ENCODE measurements around the gene FURIN.
"Not testable (repeated sequence)": the region's sequence is repeated elsewhere in the genome, so short reads cannot be mapped to it uniquely, and the experiment has no call there.

FURIN gene

DNA sequence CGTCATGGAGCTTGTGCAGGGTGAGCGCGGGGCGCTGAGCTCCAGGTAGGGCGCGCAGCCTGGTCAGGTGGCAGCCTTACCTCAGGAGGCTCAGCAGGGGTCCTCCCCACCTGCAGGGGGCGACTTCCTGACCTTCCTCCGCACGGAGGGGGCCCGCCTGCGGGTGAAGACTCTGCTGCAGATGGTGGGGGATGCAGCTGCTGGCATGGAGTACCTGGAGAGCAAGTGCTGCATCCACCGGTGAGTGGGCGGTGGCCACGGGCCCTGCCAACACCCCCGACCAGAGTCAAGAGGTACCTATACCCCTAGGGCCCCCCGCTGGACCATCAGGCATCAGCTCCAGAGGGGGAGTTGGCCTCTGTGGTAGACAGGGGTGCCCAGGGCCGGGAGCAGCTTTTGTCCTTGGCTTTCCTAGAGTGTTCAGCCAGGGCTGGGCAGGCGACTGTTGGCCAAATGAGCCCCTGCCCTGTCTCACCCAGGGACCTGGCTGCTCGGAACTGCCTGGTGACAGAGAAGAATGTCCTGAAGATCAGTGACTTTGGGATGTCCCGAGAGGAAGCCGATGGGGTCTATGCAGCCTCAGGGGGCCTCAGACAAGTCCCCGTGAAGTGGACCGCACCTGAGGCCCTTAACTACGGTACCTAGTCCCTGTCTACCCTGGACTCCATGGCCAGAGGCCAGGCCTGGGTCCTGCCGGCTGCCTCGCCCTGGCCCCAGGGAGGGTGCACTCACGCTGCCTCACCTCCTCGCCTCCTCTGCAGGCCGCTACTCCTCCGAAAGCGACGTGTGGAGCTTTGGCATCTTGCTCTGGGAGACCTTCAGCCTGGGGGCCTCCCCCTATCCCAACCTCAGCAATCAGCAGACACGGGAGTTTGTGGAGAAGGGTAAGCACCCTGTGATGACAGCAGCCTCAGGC, 25.0 kb downstream of the FURIN start:
- peak in 1 of 10 donors; percentile 79 for DNase-seq
- intact Hi-C loops (cut with DNase I), result no loop called here

DNA sequence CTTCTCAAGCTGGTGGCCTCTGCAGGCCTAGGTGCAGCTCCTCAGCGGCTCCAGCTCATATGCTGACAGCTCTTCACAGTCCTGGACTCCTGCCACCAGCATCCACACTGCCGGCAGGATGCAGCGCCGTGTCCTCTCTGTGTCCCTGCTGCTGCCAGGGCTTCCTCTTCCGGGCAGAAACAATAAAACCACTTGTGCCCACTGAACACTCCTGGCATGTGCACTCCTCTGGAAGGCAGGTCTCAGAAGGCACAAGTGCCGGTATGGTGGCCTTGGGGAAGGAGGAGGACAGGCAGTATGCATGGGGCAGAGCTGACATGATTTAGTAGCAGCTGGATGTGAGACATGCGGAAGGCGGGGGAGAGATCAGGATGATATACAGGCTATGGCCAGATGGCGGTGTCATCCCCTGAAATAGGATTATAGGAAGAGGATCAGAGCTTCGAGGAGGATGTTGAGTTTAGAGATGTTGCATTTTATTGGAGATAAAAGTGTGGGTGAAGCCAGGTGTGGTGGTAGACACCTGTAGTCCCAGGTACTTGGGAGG, 27.3 kb downstream of the FURIN start:
- peak in 9 of 10 donors; percentile 52 to 96 (median 73) for DNase-seq
- intact Hi-C loops (cut with DNase I), result no loop called here

DNA sequence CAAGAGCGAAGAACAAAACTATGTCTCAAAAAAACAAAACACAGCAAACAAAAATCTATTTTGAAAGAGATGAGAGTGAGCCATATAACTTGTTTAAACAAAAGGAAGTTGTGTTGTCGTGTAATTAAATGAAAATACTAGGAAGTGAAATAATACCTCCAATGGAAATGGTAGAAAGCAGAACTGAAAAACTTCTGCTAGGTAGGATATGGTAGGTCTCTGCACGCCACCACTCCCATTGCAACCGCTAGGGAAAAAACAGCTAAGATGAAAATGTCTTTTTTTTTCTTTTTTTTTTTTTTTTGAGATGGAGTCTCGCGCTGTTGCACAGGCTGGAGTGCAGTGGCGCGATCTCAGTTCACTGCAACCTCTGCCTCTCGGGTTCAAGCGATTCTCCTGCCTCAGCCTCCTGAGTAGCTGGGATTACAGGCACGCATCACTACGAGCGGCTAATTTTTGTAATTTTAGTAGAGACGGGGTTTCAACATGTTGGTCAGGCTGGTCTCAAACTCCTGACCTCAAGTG, 28.8 kb downstream of the FURIN start:
- DNase-seq; intact Hi-C loops (cut with DNase I): not testable (repeated sequence)

DNA sequence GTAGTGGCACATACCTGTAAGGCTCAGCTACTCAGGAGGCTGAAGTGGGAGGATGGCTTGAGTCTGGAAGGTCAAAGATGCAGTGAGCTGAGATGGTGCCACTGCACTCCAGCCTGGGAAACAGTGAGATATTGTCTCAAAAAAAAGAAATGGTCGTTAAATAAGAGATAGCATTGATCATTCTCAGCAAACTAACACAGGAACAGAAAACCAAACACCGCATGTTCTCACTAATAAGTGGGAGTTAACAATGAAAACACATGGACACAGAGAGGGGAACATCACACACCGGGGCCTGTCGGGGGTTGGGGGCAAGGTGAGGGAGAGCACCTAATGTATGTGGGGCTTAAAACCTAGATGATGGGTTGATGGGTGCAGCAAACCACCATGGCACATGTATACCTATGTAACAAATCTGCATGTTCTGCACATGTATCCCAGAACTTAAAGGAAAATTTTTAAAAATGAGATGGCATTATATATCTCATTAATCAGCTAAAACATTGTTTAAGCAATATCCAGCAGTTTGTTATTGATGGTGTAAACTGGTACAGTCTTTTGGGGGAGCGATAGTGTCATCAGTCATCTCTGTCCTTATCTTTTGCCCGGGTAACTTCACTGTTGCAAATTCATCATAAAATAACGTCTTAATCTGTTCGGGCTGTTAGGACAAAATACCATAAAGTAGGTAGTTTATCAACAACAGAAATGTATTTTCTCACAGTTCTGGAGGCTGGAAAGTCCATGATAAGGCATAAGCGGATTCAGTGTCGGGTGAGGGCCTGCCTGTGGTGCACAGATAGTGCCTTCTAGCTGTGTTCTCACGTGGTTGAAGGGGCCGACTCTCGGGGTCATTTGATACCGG, 33.0 kb downstream of the FURIN start:
- intact Hi-C loops (cut with DNase I), result loop anchor here (1.0 to 2.0 kb wide), 2 partner anchors 29 to 34 kb away; partner anchors contain the start of gene UNC45A
- DNase-seq, result peak in 3 of 10 donors; percentile 39 to 85 (median 44)

DNA sequence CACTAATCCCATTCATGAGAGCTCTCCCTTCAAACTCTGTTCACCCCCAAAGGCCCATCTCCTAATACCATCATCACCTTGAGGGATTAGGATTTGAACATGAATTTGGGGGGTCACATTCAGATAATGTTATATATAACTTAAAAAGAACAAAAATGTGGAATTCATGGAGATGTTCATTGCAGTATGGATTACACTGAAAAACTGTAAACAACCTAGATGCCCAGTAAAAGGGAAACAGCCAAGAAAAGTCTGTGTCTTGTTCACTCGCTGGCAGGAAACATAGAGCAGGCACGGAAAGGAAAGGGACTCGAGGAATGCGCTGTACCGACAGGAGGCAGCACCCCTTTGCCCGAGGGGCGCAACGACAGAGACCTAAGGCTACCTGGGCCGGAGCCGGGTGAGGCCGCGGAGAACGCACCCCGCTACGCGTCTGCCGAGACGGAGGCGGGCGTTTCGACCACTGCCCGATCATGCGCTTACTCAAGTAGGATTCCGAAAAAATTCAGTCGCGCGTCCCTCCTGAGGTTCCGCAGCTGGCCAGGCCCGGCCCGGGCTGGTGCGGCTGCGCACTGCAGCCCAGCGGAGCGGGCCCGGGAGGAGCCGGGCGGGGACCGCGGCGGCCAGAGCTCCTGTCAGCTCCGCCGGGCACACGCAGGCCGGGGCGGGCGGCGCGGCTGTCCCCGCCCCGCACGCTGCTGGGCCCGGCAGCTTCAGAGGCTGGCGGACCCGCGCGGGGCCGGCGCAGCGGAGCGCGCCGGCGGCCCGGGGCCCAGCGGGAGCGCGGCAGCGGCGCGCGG, 33.9 kb downstream of the FURIN start:
- intact Hi-C loops (cut with DNase I), result loop anchor here (1.0 to 2.0 kb wide), 2 partner anchors 29 to 33 kb away; partner anchors contain the start of gene UNC45A
- DNase-seq, result peak; percentile 58 to 95 (median 76)

DNA sequence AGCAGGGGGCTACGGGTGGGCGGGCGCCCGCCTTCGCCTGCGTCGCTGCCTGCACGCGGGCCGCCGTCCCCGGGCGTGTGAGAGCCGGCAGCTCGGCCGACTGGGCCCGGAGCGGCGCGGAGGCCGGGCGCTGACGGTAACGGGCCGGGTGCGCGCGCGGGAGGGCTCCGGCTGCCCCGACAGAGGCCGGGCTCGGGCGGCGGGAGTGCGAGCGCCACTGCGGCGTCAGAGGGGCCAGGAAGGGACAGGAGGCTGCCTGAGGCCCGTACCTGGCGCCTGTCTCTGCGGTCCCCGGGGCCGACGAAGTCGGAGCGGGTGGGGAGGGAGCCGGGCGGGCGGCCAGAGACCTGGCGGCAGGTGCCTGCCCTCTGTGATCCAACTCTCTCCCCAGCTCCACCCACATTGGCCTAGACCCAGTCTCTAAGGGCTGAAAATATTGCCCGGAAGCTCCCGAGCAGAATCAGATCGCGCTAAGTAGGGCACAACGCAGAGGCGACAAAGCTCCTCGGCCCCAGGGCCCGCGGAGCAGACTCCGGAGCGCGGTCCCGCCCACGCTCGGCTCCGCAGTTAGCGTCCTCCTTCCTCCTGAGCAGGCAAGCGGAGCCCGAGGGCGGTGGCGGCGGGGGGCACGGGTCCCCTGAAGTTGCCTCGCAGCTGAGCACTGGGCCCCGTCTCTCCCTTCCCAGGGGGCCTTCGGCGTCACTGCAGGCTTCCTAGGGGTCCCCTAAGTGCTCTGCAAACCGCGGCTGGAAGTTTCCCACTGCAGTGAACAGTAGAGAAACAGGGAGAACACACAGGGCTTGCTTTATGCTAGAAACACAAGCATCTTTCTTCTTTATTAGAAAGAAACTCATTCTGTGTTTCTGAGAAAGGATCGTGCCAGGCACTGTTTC, 34.7 kb downstream of the FURIN start, which contains the start of gene MAN2A2:
TSS of gene MAN2A2 (plus strand) at position 463 of the 893 bp plus-strand sequence. CDS start 906 bp downstream, outside the sequence.
- peak; percentile 41 to 95 (median 60) for DNase-seq
- intact Hi-C loops (cut with DNase I), result loop anchor here (1.0 to 2.0 kb wide), 2 partner anchors 28 to 32 kb away; partner anchors contain the start of gene UNC45A

- intact Hi-C loops (cut with DNase I), result loop anchor here (2.0 kb wide), 1 partner anchor 27 kb away; no protein-coding TSS in a partner anchor
- peak in 3 of 10 donors; percentile 23 to 84 (median 81) for DNase-seq
Measured at GRCh38 chr15:90903733-90904536, 35.5 kb downstream of the FURIN start.

DNA sequence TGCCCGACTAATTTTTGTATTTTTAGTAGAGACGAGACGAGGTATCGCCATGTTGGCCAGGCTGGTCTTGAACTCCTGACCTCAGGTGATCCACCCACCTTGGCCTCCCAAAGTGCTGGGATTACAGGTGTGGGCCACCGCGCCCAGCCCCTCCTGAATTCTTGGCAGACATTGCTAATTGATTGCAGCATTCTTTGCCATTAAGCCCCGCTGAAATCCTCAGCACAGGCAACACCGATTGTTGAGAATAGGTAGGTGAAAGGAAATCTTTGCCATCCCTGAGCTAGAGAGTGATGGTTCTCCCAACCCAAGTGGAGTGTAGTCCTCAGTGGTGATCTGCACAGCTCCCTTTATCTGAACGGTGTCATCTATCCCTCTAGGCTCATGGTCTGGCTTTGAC, 36.4 kb downstream of the FURIN start:
- intact Hi-C loops (cut with DNase I), result no loop called here
- DNase-seq, result no peak

- intact Hi-C loops (cut with DNase I), result no loop called here
- DNase-seq, result peak in 2 of 10 donors; percentile 23 to 77
Measured at GRCh38 chr15:90905306-90906180, 37.2 kb downstream of the FURIN start.

GRCh38 chr15:90906181-90906849, 37.9 kb downstream of the FURIN start:
- DNase-seq, result peak in 2 of 10 donors; percentile 16 to 72
- intact Hi-C loops (cut with DNase I), result no loop called here

- intact Hi-C loops (cut with DNase I), result no loop called here
- peak in 2 of 10 donors; percentile 16 to 81 for DNase-seq
Measured at GRCh38 chr15:90907051-90907660, 38.8 kb downstream of the FURIN start.

- intact Hi-C loops (cut with DNase I), result no loop called here
- DNase-seq, result no peak
Measured at GRCh38 chr15:90907838-90908507, 39.6 kb downstream of the FURIN start.

- DNase-seq, result peak in 1 of 10 donors; percentile 79
- intact Hi-C loops (cut with DNase I), result not testable (repeated sequence)
Measured at GRCh38 chr15:90909449-90909848, 41.1 kb downstream of the FURIN start.

- intact Hi-C loops (cut with DNase I), result no loop called here
- DNase-seq, result peak in 1 of 10 donors; percentile 40
Measured at GRCh38 chr15:90909976-90910375, 41.6 kb downstream of the FURIN start.

All from posterior cingulate gyrus (tissue), 11 donors.